Epithelial cell of esophagus (primary cell): ENCODE results near the gene NT5E.

Experiments
- DNase-seq: peaks from one replicate; pipeline ENCODE4 v3.0.0; 2010; ENCODE audit warnings: low read depth
- H3K4me3 ChIP-seq: 2 replicates; pipeline ENCODE4 v1.5.1; 2011; ENCODE audit warnings: mild to moderate bottlenecking, low read length, control low read depth
- TF ChIP-seq, protein P1 (sequence below): IDR thresholded peaks from 2 replicates; pipeline ENCODE4 v1.5.1; 2011; ENCODE audit warnings: low read depth, mild to moderate bottlenecking, low read length, control low read depth, inconsistent platforms; ENCODE audit not compliant: insufficient read depth; ENCODE audit errors: missing control alignments

The NT5E gene

DNA sequence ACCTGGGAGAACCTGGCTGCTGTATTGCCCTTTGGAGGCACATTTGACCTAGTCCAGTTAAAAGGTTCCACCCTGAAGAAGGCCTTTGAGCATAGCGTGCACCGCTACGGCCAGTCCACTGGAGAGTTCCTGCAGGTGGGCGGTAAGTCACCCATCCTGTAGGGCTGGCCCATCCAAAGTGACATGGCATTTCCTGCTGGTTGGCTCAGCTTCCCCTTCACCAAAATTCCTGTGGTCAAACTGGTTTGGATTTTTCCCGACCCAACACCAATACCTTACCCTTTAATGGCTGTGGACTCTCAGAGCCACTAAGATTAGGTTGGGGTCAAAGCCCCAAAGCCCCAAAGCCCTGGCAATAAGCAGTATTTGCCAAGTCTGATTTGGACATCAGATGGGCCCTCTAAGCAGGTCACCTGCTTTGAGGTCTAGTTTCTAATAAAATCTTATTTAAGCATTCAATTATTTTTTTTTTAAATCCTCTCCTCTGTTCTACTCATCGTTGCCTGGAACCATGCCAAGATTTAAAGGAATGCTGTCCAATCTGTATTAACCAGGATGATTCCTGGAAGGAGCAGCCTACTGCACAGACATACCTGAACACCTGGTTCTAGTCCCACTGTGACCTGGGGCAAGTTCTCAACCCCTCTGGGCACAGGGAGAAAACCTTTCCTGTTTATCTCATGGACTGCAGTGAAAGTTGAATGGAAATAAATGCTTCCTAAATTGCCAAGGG, 40.8 kb downstream of the NT5E start:
- peak; percentile 74 for DNase-seq
- no peak overlapping the region for H3K4me3 ChIP-seq
- TF ChIP-seq, protein P1, sequence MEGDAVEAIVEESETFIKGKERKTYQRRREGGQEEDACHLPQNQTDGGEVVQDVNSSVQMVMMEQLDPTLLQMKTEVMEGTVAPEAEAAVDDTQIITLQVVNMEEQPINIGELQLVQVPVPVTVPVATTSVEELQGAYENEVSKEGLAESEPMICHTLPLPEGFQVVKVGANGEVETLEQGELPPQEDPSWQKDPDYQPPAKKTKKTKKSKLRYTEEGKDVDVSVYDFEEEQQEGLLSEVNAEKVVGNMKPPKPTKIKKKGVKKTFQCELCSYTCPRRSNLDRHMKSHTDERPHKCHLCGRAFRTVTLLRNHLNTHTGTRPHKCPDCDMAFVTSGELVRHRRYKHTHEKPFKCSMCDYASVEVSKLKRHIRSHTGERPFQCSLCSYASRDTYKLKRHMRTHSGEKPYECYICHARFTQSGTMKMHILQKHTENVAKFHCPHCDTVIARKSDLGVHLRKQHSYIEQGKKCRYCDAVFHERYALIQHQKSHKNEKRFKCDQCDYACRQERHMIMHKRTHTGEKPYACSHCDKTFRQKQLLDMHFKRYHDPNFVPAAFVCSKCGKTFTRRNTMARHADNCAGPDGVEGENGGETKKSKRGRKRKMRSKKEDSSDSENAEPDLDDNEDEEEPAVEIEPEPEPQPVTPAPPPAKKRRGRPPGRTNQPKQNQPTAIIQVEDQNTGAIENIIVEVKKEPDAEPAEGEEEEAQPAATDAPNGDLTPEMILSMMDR: no peak

DNA sequence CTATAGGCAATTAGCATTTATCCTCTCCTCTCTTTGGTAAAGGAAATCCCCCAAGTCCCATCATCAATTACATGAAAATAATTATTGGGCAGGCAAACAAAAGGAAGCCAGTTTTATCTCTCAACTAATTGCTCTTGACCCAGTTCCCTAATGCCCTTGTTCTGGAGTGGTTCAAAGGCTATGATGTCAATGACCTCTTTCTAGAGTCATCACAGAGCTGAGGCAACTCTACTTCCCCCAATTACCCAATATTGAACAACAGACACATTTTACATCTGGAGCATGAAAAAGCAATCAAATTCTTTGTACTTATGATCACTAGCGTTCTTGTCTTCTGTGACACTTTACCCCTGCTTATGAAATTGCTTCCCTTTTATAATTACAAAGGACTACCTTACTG, 43.5 kb downstream of the NT5E start:
- TF ChIP-seq, protein P1: no peak
- no peak for DNase-seq
- H3K4me3 ChIP-seq: no peak overlapping the region

DNA sequence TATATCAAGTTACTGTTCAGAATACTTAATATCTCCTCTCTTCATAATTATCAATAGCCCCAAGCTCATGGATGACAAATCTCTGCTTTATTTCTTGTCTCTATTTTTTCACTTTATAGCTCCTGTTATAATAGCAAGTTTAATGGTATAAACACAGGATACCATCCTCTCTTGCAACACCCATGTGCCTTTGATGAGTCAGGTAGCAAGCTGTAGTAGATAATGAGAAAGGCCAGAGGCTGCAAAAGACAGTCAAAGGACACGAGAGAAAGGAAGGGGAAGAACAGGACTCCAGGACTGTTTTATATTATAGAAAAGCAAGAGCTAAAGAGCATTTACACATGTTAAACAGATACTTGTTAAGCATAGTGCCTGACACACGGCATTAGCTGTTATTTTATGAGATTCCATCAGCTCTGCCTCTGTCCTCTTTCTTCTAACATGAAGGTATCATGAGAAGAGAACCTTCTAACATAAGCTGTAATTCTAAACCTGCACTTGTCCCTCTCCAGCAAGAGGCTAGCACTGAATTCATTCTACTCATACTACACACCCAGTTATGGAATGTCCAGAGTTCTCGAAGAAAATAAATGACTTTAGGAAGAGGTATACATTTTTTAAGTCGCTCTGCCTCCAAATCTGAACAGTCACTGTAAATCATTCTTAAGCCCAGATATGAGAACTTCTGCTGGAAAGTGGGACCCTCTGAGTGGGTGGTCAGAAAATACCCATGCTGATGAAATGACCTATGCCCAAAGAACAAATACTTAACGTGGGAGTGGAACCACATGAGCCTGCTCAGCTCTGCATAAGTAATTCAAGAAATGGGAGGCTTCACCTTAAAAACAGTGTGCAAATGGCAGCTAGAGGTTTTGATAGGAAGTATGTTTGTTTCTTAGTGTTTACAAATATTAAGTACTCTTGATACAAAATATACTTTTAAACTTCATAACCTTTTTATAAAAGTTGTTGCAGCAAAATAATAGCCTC, 45.0 kb downstream of the NT5E start:
- no peak overlapping the region for H3K4me3 ChIP-seq
- TF ChIP-seq, protein P1: no peak
- DNase-seq: peak; percentile 65

DNA sequence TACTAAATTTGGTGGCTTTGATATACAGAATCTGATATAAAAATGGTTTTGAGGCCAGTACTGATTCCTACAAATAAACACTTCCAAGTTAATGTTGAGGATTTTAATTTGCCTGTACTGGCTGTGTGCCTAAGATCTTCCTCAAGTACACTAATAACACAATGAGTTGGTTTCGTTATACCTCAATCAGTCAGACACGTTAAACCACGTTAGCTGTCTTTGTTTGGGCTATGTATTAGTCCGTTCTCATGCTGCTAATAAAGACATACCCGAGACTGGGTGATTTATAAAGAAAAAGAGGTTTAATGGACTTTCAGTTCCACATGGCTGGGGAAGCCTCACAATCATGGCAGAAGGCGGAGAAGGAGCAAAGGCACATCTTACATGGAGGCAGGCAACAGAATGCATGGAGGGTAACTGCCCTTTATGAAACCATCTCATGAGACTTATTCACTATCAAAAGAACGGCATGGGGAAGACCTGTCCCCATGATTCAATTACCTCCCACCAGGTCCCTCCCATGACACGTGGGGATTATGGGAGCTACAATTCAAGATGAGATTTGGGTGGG, 46.2 kb downstream of the NT5E start:
- TF ChIP-seq, protein P1: no peak
- DNase-seq: peak; percentile 19
- no peak overlapping the region for H3K4me3 ChIP-seq

DNA sequence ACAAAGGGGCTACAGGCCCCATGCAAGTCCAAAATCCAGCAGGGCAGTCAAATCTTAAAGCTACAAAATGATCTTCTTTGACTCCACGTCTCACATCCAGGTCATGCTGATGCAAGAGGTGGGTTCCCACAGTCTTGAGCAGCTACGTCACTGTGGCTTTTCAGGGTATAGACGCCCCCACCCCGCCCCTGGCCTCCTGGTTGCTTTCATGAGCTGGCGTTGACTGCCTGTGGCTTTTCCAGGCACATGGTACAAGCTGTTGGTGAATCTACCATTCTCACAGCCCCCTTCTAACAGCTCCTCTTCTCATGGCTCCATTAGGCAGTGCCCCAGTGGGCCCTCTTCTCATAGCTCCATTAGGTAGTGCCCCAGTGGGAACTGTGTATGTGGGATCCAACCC, 47.0 kb downstream of the NT5E start:
- DNase-seq: no peak
- TF ChIP-seq, protein P1: no peak
- no peak overlapping the region for H3K4me3 ChIP-seq

DNA sequence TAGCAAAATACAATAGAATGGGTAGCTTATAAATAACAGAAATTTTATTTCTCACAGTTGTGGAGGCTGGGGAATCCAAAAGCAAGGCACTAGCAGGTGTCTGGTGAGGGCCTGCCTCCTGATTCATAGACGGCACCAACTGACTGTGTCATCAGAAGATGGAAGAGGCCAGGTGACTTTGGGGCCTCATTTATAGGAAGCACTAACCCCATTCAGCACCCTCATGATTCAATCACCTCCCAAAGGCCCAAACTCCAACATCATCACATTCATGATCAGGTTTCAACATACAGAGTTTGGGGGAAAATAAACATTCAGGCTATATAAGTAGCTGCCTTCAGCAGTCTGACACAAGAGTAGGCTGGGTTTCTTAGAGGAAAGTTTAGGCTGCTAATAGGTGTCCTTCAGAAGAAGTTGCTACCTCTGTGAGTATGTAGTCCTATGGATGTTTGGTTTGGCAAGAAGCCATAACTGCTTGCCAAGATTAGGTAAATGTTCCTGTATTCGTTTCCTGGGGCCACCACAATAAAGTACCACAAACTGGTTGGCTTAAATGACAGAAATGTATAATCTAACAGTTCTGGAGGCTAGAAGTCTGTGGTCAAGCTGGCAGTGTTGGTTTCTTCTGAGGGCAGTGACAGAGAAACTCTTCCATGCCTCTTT, 48.8 kb downstream of the NT5E start:
- DNase-seq: peak; percentile 87
- TF ChIP-seq, protein P1: no peak
- H3K4me3 ChIP-seq: no peak overlapping the region
